GM21360 (cell line): Measurements from ENCODE around the gene C9.
A peak's percentile ranks its signal among the peaks of the same experiment; 100 is the strongest.
"Not testable (repeated sequence)": the region's sequence is repeated elsewhere in the genome, so short reads cannot be mapped to it uniquely, and the experiment has no call there.

Experiments used
- ATAC-seq: cut with Tn5 transposase; IDR thresholded peaks from one replicate; pipeline ENCODE4 v1.9.1; 2021; ENCODE audit warnings: mild to moderate bottlenecking, moderate library complexity; ENCODE audit not compliant: unreplicated experiment

C9 gene

DNA sequence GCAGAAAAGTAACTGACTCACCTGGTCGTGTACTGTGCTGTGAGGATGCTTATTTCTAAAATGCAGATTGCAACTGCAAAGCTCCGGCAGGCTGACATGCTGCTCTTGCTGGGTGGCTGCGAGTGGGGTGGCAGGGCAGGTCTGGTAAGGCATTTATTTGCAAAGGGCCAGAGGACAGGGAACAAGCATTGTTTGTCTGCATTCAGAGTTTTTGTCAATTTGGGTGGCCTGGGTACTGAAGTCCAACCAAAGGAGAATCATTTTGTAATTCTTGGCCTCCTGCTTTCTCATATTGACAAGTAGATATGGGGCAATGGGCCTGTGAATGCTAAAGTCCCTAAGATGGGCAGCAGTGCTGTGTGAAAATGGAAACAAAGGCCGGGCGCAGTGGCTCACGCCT is at the start of gene C9:
TSS of gene C9 (minus strand) at position 129 of the 400 bp plus-strand sequence. CDS start at position 98, 31 bp downstream.
- ATAC-seq: no peak

DNA sequence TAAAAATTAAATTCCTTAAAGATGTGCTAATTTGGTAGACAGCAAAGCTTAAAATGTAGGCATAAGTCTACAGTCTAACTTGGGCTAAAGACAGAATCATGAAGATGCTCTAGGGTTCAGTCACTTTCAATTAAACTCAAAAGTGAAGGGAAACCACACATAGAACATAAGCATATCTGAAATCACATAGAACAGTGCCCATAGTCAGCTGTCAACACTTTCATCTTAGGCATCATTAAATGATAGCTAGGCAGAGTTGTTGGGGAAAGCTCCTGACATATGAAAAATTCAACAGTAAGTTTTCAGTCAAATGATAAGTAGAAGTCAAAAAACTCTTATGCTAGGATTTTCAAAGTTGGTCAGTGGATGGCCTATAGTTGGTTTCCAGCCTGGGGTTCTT is 49.5 kb upstream of the C9 start:
- no peak for ATAC-seq

DNA sequence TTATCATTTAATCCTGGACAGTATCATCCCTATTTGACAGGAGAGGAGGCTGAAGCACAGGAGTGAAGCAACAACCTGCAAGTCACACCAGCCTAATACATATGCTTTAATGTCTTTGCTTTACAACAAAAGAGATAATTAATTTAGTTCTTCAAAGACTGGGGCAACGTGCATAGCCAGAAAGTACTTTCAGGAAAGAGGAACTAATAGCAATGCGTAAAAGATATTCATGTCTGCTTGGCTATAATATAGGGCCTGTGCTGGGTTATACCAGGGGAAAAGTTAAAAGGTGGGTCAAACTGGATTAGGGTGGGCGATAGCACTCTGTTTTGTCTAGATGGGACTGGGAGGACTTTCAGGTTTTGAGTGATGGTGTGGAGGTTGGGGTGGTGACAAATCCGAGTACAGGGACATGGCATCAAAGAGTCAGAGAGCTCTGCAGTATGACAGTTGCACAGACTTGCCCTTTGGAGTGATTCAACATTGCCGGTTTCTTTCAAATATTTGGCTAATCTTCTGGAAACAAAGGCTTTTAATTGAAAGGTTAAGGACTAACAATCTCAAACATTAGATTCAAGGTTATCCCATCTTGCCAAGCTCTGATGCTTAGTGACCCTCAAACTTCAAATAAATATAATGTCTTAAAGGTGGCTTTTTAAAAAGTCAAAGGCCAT is 48.6 kb upstream of the C9 start:
- no peak for ATAC-seq

DNA sequence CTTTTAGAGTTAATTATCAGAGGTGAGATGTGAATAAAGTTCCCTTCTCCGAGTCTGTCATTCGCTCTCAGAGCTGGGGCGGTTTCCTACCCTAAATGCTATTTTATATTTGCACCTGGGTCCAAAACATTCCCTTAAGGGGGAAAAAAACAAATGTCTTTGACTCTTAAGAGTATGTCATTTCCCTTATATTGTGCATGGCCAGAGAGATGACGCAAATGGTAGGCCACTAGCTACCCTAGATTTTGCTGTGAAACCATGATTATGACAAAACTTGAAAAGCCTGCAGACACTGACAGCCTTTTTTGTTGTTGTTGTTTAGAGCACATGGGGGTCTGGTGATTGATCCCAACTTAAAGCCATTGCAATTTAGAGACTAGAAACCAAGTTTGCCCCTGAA is 47.7 kb upstream of the C9 start:
- no peak for ATAC-seq

DNA sequence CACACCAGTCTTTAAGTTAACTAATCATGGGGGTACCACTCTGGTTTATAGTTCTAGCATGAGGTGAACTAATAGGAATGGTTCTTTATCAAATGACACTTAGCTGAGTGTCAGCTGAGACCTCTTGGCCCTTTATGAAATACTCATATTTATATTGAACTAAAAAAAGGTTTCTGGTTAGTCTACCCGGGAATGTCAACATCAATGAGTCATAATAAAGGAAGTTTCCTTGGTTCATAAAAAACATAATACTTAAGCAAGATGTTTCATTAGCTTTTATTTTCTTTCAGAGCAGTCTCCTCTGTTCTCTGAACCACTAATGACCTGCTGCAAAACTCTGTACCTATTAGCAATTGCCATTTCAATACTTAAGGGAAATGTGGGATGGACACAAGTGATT is 46.8 kb upstream of the C9 start:
- ATAC-seq: no peak

DNA sequence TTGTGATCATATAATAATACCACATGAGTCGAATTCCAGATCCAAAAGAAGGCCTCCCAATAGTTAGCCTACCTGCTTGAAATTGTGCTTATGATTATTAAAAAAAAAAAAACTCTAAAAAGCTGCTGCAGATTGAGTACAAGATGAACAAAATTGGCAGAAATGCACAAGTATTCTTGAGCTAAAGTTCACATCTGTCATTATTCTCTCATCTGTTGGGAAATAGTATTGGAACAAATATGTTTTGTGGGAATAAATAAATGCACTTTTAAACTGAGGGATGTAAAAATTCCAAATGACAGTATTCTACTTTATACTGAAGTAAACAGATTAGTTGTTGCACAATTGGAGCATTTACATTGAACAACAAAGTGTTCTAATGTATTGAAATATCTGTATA is 44.7 kb upstream of the C9 start:
- no peak for ATAC-seq

DNA sequence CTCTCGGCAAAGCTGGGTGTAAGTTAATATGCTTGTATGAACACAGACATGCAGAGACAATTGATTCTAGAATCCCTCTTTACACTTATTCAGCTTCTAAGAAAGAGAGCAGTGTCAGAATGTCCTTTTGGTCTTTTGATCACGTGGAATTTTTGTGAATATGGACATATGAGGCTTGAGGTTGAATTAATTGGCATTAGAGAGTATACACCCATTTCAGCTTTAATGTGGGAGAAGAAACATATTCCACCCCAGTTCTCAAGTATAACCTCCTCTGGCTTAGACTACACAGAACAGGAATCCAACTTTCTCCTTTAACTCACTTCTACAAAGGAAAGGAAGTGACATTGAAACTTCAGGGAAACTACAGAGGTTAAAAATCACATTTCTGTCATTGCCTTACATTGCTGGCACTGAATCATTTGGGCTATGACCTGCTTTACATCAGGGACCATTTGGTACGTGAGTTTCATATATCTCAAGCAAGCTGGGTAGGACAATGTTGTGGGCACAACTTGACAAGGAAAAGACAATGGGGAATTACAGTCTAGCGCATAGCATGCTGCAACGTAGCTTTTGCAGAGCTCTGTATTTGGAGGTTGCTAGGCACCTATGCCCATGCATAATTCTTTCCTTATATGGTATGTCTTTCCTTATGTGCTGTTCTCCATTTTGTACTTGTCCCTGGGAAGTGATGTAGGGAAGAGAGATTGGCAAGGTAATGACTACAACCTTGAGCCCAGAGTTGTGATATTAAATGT is 41.0 kb upstream of the C9 start:
- no peak for ATAC-seq

DNA sequence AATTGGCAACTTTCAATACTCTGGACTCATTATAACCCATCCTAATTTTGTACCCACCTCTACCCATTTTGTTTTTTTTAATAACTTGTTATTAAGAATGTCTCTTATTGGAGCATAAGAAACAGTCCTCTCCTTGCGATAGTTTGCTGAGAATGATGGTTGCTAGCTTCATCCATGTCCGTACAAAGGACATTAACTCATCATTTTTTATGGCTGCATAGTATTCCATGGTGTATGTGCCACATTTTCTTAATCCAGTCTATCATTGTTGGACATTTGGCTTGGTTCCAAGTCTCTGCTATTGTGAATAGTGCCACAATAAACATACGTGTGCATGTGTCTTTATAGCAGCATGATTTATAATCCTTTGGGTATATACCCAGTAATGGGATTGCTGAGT is 39.5 kb upstream of the C9 start:
- not testable (repeated sequence) for ATAC-seq

DNA sequence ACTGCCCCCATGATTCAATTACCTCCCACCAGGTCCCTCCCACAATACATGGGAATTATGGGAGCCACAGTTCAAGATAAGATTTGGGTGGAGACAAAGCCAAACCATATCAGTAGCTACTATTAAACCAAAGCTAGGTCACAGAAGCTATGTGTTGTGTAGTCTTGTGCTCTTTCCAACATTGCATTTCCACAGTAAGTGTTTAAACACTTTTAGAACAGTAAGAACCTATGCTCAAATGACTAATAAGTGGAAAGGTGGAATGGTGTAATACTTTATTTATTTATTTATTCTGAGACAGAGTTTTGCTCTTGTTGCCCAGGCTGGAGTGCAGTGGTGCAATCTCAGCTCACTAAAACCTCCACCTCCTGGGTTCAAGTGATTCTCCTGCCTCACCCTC is 37.8 kb upstream of the C9 start:
- ATAC-seq: not testable (repeated sequence)

DNA sequence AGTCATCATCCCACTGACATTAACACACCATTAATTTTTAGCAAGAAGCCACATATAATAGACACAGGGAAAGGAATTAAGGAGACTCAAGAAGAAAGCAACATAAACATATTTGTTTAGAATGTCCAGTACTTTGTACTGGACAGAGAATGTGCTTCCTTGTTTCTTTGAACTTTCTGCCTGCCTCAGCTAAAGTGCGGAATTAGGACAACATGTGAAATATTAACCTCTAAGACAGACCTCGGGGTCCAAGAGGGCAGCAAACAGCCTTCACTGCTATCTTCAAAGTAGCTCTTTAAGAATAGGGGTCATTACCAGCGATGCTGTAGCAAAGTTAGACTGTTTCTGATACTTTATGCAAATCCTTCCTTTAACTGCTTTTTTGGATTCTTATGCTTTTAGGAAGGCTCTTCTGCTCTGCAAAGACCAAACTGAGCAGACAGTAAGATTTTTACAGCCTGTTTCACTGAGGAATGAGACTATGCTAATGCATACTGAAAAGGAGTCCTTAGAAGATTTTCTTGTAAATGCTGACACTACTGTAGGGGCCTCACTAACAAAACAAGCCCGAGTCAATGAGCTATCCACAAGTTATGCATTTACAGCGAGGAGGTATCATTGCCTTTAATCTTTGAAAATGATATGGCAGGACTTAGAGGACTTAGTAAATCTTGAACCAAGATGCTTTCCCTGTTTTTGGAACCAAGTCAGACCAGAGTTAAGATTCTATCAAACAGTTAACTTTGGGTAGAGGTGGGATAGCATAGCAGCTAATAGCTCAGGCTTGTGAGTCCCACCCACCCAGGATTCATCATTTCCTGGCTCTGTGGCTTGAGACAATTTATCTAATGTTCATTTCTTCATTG is 36.7 kb upstream of the C9 start:
- ATAC-seq: no peak

DNA sequence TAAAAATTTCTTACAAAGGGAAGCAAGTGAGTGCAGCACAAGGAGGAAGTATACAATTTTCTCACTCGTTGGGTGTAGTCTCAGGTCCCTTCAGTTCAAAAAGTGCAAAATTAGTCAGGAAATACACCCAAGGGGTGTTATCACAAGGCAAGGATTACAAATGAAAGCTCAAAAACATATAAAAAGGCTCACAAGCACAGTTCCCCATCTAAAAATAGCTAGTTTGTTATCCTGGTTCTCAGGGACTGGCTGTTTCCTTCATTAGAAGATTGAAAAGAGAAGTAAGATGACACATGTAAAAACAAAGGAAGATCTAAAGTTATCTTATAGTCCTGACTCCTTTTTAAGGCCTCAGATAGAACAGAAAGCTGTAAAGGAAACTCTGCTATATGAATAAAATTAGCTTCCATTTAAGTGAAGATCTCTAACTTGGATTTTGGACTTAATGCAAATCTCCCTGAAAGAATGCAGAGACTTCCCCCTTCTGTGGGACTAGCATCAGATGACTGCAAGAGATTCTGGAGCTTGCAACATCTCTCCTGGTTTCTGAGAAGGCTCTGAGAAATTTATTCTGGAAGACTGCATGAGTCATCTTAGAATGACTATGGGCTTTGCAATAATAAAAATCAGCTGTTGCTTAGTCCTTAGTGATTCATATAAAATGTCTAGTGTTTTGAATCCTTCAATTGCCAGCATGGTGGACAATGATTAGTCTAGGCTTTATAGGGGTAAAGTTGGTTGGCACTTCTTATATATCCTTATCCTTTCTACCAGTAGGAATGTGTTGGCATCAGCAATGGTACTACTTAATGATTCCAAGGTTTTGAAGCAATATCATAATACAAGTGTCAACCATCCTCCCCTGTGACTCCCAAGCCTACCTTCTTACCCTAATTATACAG is 35.1 kb upstream of the C9 start:
- ATAC-seq: no peak

DNA sequence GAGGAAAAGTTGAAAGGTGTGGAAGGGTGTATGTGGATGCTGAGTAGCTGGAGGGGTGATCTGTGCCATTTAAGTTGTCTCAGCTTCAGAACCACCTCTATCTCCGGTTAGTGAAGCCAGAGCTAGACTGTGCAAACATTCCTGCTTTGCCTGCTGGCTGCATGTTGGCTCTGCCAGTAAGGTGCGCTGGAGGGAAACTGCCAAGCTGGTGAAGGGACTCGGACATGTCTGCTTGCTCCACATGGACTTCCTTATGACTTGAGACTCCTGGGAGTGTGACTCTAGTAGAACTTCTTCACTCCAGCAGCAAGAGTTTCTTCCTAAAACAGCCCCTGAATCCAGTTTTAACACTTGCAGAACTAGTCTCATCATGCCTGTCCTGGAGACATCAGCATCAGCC is 32.5 kb upstream of the C9 start:
- no peak for ATAC-seq

DNA sequence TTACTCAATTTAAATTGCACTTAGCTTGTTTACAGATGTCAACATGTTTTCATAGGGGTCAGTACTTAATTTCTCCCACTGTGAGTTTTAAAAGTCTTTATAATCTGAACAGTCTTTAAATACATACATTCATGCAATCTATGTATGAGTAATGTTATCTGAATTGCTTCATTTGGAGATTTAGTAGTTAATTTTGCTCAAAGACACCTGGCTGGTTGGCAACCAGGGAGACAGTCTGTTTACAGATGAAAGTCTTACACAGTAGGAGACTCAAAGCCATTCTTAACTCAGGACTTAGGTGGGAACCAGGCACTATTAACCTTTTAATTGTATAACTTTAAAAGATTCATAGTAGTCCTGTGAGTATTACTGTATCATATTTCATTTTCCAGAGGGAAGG is 31.2 kb upstream of the C9 start:
- no peak for ATAC-seq

DNA sequence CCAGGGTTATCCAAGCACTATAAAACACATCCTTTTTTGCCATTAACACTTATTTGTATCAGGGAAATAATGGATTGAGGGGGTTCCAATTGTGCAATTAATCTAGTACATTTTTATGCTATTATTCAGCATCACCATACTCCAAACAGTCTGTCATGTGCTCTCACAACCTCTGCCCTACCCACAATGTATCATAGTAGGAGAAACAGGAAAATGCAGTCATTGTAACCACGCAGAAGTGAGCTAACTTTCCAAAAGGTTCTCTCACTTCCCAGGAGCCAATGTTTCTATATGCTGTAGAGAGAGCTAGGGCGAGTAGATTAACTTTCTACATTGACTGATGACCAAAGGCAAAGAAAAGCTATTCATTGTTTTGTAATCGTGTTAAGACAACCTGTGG is 30.7 kb upstream of the C9 start:
- no peak for ATAC-seq

DNA sequence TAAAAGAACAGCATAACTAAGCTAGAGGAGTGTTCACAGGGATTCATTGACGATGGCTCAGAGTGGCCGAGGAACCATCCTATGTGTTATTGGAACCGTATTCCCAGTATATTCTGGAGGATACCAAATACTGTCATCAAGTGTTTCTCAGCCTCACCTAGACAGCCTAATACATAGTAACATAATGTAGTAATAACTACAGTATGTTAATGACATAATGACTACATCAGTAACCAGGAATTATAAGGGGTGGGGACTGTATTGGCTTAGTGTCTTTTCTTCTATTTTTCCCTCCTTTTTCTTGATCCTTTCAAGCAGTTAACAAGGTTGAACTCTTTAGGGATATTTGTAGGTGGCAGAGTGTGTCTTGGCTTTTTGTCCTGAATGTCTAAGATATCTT is 26.6 kb upstream of the C9 start:
- ATAC-seq: no peak

DNA sequence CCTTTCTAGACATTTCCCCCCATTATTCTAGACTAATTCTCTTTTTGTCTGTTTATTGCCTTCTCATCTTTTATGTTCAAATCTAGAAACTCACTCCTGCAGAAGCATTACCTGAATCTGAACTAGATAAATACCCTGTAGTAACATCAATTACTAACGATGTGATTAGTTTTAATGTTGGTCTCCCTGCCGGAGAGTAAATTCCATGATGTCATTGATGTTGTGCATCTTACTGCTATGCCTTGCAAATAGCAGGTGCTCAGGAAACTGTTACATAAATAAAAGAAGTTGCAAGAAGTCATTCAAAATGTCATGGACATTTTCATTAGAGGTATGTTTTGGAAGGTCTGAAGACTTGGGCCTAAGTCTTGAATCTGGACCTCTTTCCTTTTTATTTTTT is 23.0 kb upstream of the C9 start:
- ATAC-seq: no peak

DNA sequence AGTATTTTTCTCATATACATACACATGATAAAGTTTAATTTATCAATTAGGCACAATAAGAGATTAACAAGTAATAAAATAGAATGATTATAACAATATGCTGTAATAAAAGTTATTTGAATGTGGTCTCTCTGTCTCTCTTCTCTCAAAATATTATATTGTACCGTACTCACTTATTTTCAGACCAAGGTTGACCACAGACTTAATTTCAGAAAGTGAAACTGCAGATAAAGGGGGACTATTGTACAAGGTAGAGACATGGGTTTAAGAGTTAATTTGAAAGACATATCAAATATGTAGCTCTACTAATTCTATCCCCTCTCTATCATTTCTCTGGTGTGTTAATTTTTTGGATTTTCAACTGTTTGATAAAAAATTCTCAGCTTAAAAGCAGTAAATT is 20.0 kb upstream of the C9 start:
- no peak for ATAC-seq

DNA sequence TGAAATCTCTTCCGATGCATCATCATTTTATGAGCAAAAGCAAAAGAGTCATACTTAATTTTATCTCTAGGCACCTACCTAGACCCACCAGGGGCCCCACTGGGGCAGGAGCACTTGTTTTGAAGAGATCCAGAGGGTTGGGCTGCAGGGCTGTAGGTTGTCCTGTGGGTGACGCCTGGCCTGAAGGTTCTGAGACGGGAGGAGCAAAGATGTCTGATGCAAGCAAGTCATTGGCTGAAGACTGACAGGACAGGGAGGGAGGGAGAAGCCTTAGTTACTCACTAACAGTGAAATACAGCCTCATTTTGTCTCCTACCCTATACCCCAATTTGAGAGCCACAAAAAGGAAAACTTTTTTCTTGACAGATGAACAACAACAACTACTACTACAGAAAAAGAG is 17.1 kb upstream of the C9 start:
- ATAC-seq: no peak

DNA sequence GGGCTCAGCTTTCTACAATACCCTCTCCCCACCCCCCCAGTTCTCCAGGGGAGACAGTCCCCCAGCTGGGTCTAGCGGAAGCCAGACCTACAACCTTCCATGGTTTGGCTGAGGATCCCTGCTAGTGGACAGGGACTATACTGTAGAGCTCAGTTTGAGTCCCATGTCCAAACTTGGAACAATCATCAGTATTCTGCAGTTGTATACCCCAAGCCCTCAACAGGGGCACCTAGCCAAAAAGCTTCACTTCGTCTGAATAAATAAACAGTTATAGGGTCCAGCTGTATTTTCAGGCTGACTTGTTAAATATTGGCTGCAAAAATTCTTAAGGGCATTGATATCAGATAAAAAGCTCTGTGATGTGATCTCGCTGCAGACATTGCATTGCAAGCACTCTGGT is 15.4 kb upstream of the C9 start:
- ATAC-seq: no peak

DNA sequence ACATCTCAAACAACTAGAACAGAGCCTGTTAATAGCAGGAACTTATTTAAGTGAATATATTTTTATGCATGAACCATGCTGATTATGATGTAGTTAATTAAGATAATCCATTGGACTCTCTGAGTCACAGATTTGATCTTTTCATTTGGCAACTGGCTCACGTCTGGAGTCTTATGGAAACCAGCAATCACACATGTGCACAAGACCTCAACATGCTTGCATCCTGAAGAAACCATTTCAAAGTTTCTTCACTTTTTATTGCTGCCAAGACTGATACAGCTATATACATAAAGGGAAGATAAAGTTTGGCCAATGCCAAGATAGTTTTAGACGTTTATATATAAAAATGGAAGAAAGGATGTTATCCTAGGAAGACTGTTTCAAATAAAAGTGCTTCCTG is 13.3 kb upstream of the C9 start:
- ATAC-seq: no peak

DNA sequence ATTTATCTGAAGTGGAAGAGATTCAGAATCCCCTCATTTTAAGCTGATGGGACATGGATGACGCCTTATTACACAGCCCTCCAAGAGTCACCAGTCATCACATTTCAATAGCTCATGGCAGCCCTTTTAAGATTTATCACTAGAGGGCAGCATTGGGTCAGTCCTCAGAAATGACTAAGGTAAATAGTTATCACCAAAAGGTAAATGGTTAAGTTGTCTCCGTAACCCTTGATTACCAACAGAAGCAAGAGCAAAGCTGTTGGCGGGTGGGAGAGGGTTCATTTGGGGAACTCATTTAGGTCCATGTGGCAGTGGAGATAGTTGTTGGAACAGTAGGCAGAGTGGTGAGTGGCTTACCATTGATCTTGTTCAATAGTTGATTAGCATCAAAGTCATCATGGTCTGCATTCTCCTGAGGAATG is 12.0 kb upstream of the C9 start:
- peak; percentile 80 for ATAC-seq
